Stimulated activated CD8-positive, alpha-beta memory T cell treated with anti-CD3 and anti-CD28 coated beads, Interleukin-12 subunit alpha, Interleukin-12 subunit beta, amount 100 ng/mL, for 4 hours (primary cell): ENCODE results near the gene ABHD16B.
"Not testable (repeated sequence)": the region's sequence is repeated elsewhere in the genome, so short reads cannot be mapped to it uniquely, and the experiment has no call there.

Experiments used
- DNase-seq: peaks from one replicate; pipeline ENCODE4 v3.0.0-alpha.2; 2020; ENCODE audit warnings: low read depth

The ABHD16B gene

DNA sequence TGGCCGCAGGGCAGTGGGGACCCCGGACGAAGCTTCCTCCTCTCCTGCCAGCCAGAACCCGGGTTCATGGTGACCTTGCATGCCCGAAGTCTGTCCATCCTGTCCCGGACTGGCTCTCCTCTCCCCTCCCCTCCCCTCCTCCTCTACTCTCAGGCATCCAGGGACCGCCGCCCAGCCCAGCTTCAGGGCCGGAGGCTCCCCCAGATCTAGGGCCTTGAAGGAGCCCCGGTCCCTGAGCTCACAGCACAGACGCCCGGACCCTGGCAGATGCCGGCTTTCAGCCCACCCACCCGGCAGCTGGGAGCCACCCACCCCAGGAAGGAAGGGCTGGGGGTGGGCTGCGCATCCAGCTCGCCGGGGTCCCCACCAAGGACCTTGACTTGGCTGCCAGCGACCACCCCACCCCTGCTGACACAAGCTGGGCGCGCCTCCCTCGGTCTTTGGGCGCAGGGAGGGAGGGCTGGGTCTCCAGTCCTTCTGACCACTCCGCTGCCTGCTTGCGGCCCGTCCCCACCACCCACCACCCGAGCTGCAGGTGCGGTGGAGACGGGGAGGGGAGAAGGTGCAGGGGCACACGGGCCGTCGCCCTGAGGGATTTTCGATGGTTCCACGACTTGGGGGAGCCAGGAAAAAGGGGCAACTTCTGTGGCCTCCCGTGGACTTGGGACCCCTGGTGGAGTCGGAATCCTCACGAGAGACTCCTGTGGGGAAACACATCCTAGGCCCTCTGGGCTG is 5.8 kb upstream of the ABHD16B start:
- DNase-seq: no peak

- no peak for DNase-seq
Measured at GRCh38 chr20:63856098-63856511, 5.2 kb upstream of the ABHD16B start.

- no peak for DNase-seq
Measured at GRCh38 chr20:63857764-63858392, 3.4 kb upstream of the ABHD16B start.

DNA sequence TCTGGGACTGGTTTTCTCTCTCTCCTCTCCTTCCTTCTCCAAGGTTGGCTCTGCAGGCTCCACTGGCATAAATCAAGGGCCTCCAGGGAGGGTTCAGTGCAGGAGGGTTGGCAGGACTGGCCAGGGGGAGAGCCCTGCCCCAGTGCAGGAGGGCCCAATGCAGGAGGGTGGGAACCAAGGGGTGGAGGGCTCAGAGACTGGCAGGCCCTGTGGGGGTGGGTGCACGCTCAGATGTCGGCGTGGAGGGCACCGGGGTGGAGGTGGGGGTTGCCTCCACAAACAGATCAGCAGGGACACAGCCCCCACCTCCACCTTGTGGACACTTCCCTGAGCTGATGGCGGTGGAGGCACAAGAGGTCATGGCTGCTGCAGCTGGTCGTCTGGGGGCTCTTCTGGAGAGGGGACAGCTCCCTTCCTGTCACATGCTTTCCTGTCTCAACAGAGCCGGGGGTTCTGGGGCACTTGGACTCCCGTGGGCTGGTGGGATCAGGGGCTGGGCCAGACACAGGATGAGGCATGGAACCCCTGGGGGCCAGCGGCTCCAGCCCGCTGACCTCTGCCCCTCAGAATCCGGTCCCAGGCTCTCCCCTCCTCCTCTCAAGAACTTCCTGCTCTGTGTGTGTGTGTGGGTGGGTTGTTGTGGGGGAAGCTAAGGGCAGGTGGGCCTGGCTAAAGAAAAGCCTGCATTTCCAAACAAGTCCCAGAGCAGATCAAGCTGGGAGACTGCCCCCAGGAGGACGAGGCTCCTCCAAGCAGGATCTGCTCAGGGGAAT is 2.7 kb upstream of the ABHD16B start:
- no peak for DNase-seq

DNA sequence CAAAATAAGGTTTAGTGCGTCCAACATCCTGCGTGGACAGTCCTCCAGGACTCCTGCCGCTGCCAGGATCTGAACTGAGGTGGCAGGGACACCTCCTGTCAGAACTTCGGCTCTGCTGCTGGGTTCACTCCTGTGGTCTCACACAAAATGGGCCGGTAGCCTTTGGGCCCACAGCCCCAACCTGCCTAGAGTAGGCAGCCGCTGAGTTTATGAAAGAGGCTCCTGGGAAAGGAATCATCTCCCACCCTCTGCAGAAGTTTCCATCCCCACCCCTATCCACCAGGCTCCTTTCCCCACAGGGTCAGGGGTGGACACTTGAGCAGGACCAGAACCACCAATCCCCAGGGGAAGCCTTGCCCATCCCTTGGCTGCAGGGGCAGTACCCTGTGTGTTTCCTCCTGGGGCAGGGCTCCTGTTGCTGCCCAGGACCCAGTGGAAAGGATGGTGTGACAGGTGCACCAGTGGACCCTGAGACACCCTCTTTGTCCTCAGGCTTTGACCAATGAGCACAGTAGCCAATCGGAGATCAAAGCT is 2.1 kb upstream of the ABHD16B start:
- no peak for DNase-seq

- no peak for DNase-seq
Measured at GRCh38 chr20:63860325-63861051, 810 bp upstream of the ABHD16B start.

GRCh38 chr20:63861981-63862901 is 943 bp downstream of the ABHD16B start:
- no peak for DNase-seq

DNA sequence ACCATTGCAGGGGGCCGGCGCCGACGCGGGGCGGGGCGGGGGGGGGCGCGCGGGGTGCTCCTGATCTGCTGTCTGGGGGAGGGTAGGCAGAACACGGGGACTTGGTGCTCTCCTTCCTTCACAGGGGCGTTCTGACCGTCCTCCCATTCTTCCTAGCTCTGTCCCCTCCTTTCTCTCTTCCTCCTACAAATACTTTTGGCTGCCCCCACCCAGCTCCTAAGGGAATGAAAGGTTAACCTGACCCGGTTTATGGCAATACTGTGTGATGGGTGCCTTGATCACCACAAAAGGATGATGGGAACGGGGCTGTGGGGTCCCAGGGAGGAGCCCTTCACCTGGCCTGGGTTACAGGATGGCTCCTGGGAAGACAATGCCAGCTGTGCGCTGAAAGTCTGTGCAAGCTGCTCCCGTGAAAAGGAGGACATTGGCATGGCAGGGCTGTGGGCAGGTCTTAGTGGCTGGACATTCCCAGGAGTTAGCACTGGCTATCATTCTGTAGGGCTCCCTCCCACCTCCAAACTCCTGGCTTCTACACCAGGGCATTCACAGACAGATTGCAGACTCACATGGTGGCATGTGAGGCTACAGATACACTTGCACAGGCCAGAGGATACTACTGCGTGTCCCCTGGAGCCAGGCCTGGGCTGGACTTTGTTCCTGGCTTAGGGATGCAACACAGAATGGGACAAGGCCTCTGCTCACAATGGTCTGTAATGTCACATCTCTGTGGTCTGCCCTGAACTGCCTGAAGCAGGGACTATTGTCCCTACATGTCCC is 1.9 kb downstream of the ABHD16B start:
- DNase-seq: no peak

DNA sequence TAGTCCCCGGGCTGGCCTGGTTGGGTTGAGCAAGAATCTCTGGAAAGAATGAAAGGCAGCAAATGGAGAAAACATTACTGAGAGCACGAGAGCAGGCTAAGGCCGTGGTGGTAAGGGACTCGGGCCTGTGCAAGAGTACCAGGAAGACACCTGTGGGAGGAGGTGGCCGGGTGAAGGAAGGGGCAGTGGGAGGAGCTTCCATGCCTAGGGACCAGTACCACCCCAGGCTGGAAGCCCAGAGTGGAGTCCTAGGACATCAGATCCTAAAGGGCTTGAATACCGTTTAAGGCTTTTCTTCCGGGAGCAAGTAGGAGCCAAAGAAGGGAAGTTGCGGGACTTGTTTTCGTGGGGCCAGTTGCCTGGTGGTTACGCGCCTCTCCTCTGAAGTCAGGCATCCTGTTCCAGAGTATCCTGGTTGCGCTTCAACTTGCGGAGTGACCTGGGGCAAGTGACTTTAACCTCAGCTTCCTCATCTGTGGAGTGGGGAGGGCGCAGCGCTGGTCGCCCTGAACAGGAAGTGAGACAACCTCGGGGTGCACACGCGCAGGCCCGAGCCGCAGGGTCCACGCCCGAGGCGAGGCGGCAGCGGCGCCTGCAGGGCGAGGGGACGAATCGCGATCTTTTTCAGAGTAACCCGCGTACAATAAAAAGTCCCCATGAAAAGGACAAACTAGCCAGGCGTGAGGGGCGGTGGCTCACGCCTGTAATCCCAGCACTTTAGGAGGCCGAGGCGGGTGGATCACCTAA is 2.7 kb downstream of the ABHD16B start:
- DNase-seq: peak; percentile 61

- DNase-seq: no peak
Measured at GRCh38 chr20:63864545-63864977, 3.3 kb downstream of the ABHD16B start.

DNA sequence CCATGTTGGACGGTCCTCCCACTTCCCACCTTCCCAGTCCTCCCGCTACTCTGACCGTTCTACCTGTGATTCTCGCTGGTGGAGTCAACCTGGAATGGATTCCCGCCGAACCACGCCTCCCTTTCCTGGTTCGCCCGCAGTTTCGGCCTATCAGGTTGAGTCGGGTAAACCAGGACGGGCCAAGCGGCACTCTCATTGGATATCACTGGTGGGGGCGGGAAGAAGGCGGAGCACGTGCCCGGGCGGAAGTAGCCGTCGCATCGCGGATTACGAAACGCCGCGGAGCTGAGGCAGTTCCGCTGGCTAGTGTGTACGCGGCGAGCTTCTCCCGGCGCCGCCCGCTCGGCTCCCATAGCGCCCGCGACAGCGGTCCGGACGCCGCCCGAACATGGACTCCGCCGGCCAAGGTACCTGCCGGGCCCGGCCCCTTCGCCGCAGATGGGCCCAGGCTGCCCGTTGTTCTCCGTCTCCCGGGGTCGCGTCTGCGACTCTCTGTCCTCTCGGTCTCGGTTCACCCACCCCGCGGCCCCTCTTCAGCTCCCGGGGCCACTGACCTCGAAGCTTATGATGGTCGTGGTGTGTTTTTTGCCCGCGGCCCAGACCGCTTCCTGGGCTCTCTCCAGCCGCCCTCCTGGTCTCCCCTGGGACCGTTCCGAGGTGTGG is 3.8 kb downstream of the ABHD16B start, which contains the start of gene TPD52L2:
TPD52L2 (plus strand) TSS at position 293 of the 663 bp plus-strand sequence; CDS start at position 389, 96 bp downstream.
- peak; percentile 94 for DNase-seq

- not testable (repeated sequence) for DNase-seq
Measured at GRCh38 chr20:63867042-63867441, 5.7 kb downstream of the ABHD16B start.

DNA sequence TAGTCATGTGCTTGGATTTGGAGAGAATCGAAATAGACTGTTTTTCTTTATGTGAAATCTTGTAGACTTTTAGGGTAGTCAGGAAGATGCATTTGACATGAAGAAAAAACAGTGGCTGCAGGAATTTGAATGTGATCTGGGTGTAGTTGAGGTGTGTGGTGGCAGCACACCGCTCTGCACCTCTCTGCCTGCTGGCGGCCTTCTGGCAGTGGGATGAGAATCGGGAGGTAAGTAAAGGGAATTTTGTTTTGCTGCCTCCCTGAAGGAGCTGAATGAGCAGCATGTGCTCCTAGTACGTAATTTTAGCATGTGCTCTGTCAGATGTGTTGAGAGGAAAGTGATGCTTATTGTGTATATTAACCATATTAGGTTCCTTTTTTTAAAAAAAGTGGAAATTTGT is 7.0 kb downstream of the ABHD16B start:
- no peak for DNase-seq

GRCh38 chr20:63873477-63873971 is 12.2 kb downstream of the ABHD16B start:
- no peak for DNase-seq

DNA sequence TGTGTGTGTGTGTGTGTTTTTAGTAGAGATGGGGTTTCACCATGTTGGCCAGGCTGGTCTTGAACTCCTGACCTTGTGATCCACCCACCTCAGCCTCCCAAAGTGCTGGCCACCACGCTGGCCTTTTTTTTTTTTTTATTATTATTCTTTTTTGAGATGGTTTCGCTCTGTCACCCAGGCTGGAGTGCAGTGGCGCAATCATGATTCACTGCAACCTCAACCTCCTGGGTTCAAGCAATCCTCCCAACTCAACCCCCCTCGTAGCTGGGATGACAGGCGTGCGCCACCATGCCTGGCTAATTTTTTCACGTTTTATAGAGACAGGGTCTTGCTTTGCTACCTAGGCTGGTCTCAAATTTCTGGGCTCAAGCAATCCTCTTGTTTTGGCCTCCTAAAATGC is 12.9 kb downstream of the ABHD16B start:
- not testable (repeated sequence) for DNase-seq

DNA sequence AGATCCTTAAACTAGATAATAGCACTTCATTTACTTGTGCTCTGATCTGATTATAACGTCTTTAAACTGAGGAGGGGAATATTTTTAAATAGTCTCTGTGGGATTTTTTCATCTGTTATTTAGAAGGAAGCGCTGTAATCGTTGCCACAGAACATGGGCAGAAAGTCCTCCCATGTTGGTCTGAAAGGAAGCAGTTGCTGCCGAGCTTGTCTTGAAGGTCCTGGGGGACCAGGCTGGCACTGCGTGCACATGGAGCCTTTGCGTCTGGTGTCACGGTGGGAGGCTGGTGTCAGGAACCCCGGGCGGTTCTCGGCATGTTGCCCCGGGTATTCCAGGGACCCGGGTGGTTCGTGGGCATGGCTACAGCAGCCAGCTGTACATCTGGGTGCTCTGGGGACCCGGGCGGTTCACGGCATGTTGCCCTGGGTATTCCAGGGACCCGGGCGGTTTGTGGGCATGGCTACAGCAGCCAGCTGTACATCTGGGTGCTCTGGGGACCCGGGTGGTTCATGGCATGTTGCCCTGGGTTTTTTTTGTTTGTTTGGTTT is 15.3 kb downstream of the ABHD16B start:
- no peak for DNase-seq

DNA sequence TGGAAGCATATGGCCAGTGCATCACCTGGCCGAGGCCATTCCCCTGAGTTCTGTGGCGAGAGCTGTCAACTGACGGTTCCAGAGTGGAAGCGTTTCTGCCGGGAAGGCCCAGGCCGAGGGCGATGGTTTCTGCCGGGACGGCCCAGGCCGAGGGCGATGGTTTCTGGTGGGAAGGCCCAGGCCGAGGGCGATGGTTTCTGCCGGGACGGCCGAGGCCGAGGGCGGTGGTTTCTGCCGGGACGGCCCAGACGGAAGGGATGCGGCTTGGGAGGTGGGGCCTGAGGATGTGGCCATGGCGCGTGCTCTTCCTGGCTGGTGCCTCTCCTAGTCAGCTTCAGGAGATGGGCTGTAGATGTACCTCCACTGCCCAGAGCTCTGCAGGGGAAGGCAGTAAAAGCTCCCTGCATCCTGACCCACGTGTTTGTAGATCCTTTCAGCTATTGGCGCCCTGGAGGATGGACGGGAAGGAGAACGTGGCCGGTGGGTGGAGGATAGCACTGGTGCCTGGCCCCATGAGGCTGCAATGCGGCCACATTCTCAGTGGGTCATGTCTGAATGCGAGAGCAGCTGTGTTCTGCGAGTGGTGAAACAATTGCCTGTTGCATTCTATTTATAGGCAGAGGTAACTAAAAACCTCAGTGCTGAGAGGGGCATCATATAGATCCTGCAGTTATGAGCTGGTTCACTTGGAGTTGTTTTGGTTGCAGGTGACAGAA is 16.6 kb downstream of the ABHD16B start:
- DNase-seq: no peak
